WERI-Rb-1 (cell line): ENCODE data around the gene ACOT7.

Experiments used
- DNase-seq: peaks from one replicate; pipeline ENCODE4 v3.0.0-alpha.2; 2020
- H3K27ac ChIP-seq: fragments of 250-450 bp; sonication (Bioruptor Pico); 2 replicates; pipeline ENCODE4 v1.5.1; 2020; ENCODE audit warnings: mild to moderate bottlenecking, moderate library complexity
- H3K27me3 ChIP-seq: fragments of 250-450 bp; sonication (Bioruptor Pico); 2 replicates; pipeline ENCODE4 v1.5.1; 2021; ENCODE audit warnings: mild to moderate bottlenecking, low read depth, moderate library complexity; ENCODE audit not compliant: insufficient read depth, severe bottlenecking
- H3K36me3 ChIP-seq: fragments of 250-450 bp; sonication (Bioruptor Pico); 2 replicates; pipeline ENCODE4 v1.5.1; 2020; ENCODE audit warnings: mild to moderate bottlenecking, moderate library complexity
- H3K4me3 ChIP-seq: 2 replicates; pipeline ENCODE4 v1.5.1; 2011; ENCODE audit warnings: low read depth, mild to moderate bottlenecking, control low read depth, low read length
- H3K9me3 ChIP-seq: fragments of 250-450 bp; sonication (Bioruptor Pico); 2 replicates; pipeline ENCODE4 v1.5.1; 2021; ENCODE audit warnings: mild to moderate bottlenecking, moderate library complexity; ENCODE audit not compliant: severe bottlenecking
- CTCF ChIP-seq: IDR thresholded peaks from 2 replicates; pipeline ENCODE4 v1.5.1; 2011; ENCODE audit warnings: low read depth, mild to moderate bottlenecking, control low read depth, inconsistent platforms, low read length

The ACOT7 gene

DNA sequence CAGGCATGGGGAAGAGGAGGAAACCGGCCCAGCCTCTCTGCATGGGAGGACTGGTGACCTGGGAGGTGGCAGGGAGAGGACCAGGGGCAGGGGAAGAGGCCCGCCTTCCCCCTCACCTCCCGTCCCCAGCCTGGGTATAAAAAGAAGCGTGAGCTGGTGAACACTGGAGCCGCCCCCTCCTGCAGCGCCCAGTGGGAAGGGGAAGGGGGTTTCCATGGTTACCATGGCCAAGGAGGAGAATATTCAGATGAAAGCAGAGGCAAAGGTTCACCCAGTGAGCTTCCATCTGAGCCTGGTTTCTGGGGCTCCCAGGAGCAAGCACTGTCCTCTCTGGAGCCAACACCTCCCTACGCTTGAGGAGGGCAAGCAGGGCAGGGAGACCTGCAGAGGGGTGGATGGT lies 54.9 kb downstream of the ACOT7 start:
- TF ChIP-seq CTCF: no peak
- Histone ChIP-seq H3K27ac (no peak overlapping the region), H3K27me3 (no peaks in the 10 kb centered on the region), H3K4me3 (no peak overlapping the region), H3K36me3 (peaks cover 26% of the 10 kb centered on the region), H3K9me3 (no peaks in the 10 kb centered on the region)
- no peak for DNase-seq

DNA sequence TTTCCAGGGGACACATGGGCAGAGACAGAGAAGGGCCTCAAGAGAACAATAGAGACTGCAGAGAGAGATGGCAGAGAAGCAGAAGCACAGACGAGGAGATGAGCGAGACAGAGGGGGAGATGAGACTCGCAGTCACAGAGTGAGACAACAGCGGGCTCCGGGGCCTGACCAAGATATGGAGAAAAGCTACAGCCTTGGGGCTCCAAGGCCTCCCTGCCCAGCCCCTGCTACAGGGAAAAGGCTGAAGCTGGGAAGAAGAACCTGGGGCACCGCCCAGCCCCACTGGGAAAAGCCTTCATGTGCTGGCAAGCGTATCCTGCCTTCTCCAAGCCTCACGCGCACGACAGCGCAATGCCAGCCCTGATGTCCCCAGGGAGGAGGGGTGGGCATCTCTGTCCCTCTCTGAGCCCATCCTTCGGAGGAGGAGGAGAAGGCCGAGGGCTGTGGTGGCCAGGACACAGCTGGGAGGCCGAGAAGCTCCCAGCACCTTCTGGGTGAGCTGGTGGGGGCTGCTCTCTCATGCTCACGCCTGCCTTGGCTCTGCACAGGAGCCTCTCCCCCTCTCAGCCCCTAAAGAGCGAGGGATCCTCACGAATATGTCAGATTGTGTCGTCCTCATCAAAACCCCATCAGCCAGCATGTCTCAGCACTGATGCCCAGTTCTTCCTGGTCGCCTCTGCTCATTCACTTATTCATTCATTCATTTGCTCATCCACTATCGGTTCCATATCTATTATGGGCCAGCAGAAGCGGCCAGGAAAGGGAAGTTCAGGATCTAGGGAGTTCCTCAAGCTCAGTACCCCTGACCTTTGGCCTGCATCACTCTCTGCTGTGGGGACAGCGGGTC lies 56.6 kb downstream of the ACOT7 start:
- TF ChIP-seq CTCF: no peak
- no peaks in the 10 kb centered on the region for H3K27me3 ChIP-seq
- peaks cover 26% of the 10 kb centered on the region for H3K36me3 ChIP-seq
- H3K9me3 ChIP-seq: no peaks in the 10 kb centered on the region
- peak overlapping the region; percentile 44 for H3K27ac ChIP-seq
- no peak overlapping the region for H3K4me3 ChIP-seq
- no peak for DNase-seq

DNA sequence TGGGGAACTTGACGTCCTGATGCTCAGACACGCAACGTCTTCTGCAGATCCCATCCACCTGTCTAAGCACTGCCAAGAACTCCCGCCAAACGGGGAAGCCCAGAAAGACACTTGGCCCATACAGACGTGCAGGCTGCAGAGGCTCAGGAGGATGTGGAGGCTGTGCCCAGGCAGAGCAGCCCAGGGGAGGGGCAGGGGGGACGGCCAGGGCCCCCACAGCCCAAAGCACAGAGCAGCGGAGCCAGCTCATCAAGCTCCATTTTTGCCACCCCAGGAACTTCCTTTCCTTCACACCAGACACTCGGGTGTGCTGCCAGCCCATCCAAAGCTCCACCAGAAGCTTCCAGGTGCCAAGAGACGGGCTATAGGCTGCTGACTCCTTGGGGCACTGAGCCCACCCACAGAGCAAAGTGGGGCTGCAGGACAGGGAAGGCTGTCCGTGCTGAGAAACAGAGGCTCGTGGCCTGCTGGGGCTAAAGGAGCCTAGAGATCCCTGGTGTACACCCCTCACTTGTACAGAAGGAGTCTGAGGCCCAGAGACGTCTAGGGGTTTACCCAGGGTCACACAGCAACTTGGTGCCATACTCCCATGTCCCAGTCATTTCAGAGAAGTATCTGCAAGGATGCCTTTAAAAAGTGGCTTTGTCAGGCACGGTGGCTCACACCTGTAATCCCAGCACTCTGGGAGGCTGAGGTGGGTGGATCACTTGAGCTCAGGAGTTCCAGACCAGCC lies 59.1 kb downstream of the ACOT7 start:
- no peak for TF ChIP-seq CTCF
- Histone ChIP-seq H3K27ac (no peak overlapping the region), H3K27me3 (no peaks in the 10 kb centered on the region), H3K9me3 (no peaks in the 10 kb centered on the region), H3K36me3 (peaks cover 33% of the 10 kb centered on the region), H3K4me3 (no peak overlapping the region)
- no peak for DNase-seq

DNA sequence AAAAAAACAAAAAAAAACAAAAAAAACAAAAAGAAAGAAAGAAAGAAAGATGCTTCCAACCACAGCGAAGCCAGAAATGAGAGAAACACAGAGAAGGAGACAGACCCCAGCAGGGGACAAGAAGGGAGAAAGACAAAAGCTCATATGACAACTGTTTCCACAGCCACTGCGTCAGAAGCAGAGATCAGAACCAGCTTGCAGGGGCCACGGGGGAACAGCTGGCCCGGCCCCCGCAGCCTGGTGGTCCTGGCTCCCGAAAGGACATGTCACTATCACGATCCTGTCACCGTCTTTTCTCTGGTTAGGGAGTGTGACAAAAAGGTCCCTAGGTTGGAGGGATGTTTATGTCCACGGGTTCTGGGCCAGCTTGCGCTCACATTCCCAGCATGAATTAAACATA lies 60.7 kb downstream of the ACOT7 start:
- no peak for DNase-seq
- no peak for TF ChIP-seq CTCF
- Histone ChIP-seq H3K27ac (no peak overlapping the region), H3K9me3 (no peaks in the 10 kb centered on the region), H3K36me3 (peaks cover 33% of the 10 kb centered on the region), H3K4me3 (no peak overlapping the region), H3K27me3 (no peaks in the 10 kb centered on the region)

DNA sequence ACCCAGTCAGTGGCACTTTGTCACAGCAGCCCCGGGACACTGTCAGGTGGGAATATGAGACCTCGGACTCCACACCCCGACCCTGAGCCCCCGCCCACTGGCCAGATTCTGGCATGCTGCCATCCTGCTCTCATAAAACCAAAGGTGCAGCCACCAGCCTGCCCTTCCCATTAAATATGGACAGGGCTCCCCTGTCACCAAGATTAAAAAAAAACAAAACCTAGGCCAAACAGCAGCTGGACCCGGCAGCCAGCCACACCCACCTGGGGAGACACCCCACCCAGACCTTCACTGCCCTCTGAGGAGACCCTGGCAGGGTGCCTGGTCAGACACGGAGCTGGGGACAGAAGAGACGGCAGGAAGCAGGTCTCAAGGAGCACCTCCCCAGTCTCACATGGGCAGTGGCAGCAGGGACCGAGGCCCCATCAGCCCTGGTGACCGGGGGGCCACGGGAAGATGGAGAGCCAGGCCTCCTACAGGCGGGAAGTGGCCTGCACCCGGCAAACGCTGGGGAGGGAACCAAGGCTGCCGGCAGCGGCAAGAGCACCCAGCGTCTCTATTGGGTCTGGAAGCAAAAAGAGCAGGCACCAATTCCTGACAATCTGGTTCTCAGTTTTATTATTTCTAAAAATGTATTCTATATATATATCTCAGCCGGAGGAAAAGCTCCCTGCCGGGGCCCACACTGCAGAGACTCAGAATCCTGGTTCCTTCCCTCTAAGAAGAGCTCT lies 61.9 kb downstream of the ACOT7 start:
- Histone ChIP-seq H3K27me3 (no peaks in the 10 kb centered on the region), H3K36me3 (peaks cover 40% of the 10 kb centered on the region), H3K9me3 (no peaks in the 10 kb centered on the region), H3K4me3 (no peak overlapping the region), H3K27ac (no peak overlapping the region)
- no peak for TF ChIP-seq CTCF
- no peak for DNase-seq
